GM19438 (cell line): ENCODE data around the gene TRABD2B.

Source experiments
- ATAC-seq: cut with Tn5 transposase; IDR thresholded peaks from one replicate; pipeline ENCODE4 v1.9.1; 2021; ENCODE audit warnings: low read depth; ENCODE audit not compliant: unreplicated experiment

Gene TRABD2B

GRCh38 chr1:47914218-47914938 is 82.8 kb downstream of the TRABD2B start:
- no peak for ATAC-seq

DNA sequence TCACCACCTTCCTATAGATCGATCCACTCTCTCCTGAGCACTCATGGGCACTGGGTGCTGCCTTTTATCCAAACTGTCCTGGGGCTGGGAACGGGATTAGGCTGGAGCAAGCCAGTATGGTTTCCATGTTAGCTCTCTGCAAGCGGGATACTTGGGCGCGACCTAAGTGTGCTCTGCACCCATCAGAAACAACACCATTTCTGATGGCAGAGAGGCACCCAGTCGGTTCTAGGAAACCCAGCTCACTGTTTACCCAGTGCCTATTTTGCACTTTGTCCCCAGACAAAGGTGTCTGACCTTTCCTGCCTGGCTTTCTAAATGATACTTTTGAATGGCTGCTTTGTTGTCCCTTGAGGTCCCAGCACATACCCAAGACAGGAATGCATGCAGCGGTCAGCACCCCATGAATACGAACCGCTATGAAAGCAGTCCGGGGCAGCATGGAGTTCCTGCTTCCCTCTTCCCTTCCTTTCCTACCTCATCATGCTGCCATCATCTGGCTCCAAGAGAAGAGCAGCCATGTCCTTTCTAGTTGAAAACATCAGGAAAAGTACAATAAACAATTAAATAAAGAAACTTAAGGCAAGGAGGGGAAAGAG is 83.9 kb downstream of the TRABD2B start:
- no peak for ATAC-seq

GRCh38 chr1:47912756-47913155 is 84.4 kb downstream of the TRABD2B start:
- no peak for ATAC-seq

GRCh38 chr1:47911892-47912291 is 85.3 kb downstream of the TRABD2B start:
- no peak for ATAC-seq

- no peak for ATAC-seq
These were observed 85.8 kb downstream of the TRABD2B start for GRCh38 chr1:47911424-47911823.

GRCh38 chr1:47908258-47908657 is 88.9 kb downstream of the TRABD2B start:
- ATAC-seq = no peak

- ATAC-seq = no peak
These were observed 90.0 kb downstream of the TRABD2B start for GRCh38 chr1:47907177-47907528.

GRCh38 chr1:47906527-47907176 is 90.5 kb downstream of the TRABD2B start:
- ATAC-seq = no peak

GRCh38 chr1:47906009-47906432 is 91.2 kb downstream of the TRABD2B start:
- no peak for ATAC-seq

GRCh38 chr1:47903723-47904122 is 93.5 kb downstream of the TRABD2B start:
- no peak for ATAC-seq

GRCh38 chr1:47901001-47901575 is 96.1 kb downstream of the TRABD2B start:
- ATAC-seq = no peak

GRCh38 chr1:47898133-47898845 is 98.9 kb downstream of the TRABD2B start:
- no peak for ATAC-seq

- no peak for ATAC-seq
These were observed 101.7 kb downstream of the TRABD2B start for GRCh38 chr1:47895279-47896125.

GRCh38 chr1:47894410-47895278 is 102.5 kb downstream of the TRABD2B start:
- no peak for ATAC-seq

- no peak for ATAC-seq
These were observed 103.8 kb downstream of the TRABD2B start for GRCh38 chr1:47893412-47893811.

DNA sequence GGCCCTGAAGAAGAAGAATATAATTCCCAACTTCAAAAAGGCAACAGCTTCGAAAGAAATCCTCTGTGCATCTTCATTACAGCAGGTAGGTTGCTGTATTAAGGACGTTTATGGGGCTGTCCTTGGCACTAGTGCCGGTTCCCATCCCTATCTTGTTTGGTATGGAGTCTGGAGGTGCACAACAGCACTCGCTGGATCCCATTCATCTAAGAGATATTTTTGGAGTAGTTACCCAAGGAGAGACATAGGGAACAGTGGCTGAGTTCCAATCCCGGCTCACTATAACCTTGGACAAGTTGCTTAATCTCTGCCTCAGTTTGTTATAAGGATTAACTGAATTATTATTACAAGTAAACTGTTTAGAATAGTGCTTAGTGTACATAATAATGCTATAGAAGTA is 106.4 kb downstream of the TRABD2B start:
- no peak for ATAC-seq

- ATAC-seq = no peak
These were observed 108.9 kb downstream of the TRABD2B start for GRCh38 chr1:47888294-47888629.

- ATAC-seq = no peak
These were observed 109.5 kb downstream of the TRABD2B start for GRCh38 chr1:47887475-47888293.
